HL-60 (cell line): Measurements from ENCODE around the gene CDKN2B-AS1.

Source experiments
- GABPA ChIP-seq: IDR thresholded peaks from 2 replicates; pipeline ENCODE4 v1.6.1; 2012; ENCODE audit warnings: low read depth
- POLR2AphosphoS5 ChIP-seq: IDR thresholded peaks from 2 replicates; pipeline ENCODE4 v1.6.1; 2012; ENCODE audit warnings: low read depth
- SPI1 ChIP-seq: IDR thresholded peaks from 2 replicates; pipeline ENCODE4 v1.6.1; 2012; ENCODE audit warnings: low read depth, mild to moderate bottlenecking, borderline replicate concordance
- TF ChIP-seq, protein P1 (sequence below): IDR thresholded peaks from one replicate; pipeline ENCODE4 v1.5.1; 2011; ENCODE audit warnings: low read length, control low read depth, inconsistent platforms; ENCODE audit not compliant: insufficient read depth
- TF ChIP-seq, protein P2 (sequence below): IDR thresholded peaks from 2 replicates; pipeline ENCODE4 v1.6.1; 2012; ENCODE audit warnings: low read depth; ENCODE audit not compliant: insufficient replicate concordance

DNA sequence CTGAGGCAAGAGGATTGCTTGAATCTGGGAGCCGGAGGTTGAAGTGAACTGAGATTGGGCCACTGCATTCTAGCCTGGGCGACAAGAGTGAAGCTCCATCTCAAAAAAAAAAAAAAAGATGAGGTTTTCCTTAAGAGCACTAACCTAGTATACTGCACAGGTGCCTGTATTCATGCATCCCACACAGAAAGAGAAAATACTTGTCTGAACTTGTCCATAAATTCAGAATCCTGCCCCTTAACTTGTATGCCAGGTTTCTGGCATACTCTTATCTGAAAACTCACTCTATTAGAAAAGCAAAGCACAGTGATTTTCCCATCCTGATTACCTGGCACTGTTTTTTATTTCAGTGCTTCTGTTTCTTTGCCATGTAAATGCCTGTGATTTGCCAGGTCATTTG, 139.8 kb downstream of the CDKN2B-AS1 start:
- TF ChIP-seq, protein P1, sequence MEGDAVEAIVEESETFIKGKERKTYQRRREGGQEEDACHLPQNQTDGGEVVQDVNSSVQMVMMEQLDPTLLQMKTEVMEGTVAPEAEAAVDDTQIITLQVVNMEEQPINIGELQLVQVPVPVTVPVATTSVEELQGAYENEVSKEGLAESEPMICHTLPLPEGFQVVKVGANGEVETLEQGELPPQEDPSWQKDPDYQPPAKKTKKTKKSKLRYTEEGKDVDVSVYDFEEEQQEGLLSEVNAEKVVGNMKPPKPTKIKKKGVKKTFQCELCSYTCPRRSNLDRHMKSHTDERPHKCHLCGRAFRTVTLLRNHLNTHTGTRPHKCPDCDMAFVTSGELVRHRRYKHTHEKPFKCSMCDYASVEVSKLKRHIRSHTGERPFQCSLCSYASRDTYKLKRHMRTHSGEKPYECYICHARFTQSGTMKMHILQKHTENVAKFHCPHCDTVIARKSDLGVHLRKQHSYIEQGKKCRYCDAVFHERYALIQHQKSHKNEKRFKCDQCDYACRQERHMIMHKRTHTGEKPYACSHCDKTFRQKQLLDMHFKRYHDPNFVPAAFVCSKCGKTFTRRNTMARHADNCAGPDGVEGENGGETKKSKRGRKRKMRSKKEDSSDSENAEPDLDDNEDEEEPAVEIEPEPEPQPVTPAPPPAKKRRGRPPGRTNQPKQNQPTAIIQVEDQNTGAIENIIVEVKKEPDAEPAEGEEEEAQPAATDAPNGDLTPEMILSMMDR = no peak
- no peak for TF ChIP-seq SPI1
- TF ChIP-seq, protein P2, sequence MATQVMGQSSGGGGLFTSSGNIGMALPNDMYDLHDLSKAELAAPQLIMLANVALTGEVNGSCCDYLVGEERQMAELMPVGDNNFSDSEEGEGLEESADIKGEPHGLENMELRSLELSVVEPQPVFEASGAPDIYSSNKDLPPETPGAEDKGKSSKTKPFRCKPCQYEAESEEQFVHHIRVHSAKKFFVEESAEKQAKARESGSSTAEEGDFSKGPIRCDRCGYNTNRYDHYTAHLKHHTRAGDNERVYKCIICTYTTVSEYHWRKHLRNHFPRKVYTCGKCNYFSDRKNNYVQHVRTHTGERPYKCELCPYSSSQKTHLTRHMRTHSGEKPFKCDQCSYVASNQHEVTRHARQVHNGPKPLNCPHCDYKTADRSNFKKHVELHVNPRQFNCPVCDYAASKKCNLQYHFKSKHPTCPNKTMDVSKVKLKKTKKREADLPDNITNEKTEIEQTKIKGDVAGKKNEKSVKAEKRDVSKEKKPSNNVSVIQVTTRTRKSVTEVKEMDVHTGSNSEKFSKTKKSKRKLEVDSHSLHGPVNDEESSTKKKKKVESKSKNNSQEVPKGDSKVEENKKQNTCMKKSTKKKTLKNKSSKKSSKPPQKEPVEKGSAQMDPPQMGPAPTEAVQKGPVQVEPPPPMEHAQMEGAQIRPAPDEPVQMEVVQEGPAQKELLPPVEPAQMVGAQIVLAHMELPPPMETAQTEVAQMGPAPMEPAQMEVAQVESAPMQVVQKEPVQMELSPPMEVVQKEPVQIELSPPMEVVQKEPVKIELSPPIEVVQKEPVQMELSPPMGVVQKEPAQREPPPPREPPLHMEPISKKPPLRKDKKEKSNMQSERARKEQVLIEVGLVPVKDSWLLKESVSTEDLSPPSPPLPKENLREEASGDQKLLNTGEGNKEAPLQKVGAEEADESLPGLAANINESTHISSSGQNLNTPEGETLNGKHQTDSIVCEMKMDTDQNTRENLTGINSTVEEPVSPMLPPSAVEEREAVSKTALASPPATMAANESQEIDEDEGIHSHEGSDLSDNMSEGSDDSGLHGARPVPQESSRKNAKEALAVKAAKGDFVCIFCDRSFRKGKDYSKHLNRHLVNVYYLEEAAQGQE = no peak
- TF ChIP-seq GABPA = no peak
- no peak for TF ChIP-seq POLR2AphosphoS5
